GM10248 (cell line): ENCODE data around the gene ZNF568.

Experiments
- CTCF ChIA-PET: fragments of 300-600 bp; sonication (Branson Sonifier 250); formaldehyde crosslinking; extraction: SDS; loops from one replicate; lab custom pipeline; 2021; ENCODE audit warnings: antibody characterized with exemption; lab: Yijun Ruan, JAX
- POLR2A ChIA-PET: fragments of 350-650 bp; sonication (Branson Sonifier 250); formaldehyde crosslinking; extraction: SDS; loops from one replicate; lab custom pipeline; 2020; ENCODE audit warnings: antibody characterized with exemption; lab: Yijun Ruan, JAX
- DNase-seq: peaks from one replicate; pipeline ENCODE4 v3.0.0; 2012; ENCODE audit errors: extremely low spot score
- TF ChIP-seq, protein P1 (sequence below): IDR thresholded peaks from 2 replicates; pipeline ENCODE4 v1.5.1; 2012; ENCODE audit warnings: mild to moderate bottlenecking, low read depth; ENCODE audit errors: extremely low read depth, missing control alignments, control extremely low read depth

Gene ZNF568

DNA sequence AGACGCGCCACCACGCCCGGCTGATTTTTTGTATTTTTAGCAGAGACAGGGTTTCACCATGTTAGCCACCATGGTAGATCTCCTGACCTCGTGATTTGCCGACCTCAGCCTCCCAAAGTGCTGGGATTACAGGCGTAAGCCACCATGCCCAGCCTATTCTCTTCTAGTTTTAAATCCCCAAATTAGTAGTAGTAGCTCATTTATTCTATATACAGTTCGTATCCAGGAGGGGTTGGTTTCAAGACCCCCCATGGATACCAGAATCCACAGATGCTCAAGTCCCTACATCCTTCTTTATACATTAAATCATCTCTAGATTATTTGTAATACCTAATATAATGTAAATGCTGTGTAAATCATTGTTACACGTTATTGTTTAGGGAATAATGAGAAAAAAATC lies 2.0 kb downstream of the ZNF568 start:
- POLR2A ChIA-PET: no interaction called here
- no peak for DNase-seq
- TF ChIP-seq, protein P1, sequence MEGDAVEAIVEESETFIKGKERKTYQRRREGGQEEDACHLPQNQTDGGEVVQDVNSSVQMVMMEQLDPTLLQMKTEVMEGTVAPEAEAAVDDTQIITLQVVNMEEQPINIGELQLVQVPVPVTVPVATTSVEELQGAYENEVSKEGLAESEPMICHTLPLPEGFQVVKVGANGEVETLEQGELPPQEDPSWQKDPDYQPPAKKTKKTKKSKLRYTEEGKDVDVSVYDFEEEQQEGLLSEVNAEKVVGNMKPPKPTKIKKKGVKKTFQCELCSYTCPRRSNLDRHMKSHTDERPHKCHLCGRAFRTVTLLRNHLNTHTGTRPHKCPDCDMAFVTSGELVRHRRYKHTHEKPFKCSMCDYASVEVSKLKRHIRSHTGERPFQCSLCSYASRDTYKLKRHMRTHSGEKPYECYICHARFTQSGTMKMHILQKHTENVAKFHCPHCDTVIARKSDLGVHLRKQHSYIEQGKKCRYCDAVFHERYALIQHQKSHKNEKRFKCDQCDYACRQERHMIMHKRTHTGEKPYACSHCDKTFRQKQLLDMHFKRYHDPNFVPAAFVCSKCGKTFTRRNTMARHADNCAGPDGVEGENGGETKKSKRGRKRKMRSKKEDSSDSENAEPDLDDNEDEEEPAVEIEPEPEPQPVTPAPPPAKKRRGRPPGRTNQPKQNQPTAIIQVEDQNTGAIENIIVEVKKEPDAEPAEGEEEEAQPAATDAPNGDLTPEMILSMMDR: no peak
- CTCF ChIA-PET: no interaction called here

DNA sequence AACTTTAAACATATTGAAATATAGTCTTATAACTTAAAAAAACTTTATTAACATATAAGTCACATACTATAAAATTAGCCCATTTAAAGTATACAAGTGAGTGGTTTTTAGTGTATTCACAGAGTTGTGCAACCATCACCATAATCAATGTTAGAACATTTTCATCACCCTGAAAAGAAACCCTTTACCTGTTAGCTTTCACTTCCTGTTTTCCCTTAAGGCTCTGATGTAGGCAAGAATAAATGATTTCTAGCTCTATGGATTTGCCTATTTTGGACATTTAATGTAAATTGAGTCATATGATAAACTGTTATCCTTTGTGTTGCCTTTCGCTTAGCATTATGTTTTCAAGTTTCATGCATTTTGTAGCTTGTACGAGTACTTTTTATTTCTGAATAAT lies 15.6 kb downstream of the ZNF568 start:
- TF ChIP-seq, protein P1: no peak
- ChIA-PET CTCF (interaction anchor here (1.2 kb wide), 1 partner anchor 9 kb away, joined by 3 read pairs; no protein-coding TSS in a partner anchor), POLR2A (no interaction called here)
- DNase-seq: no peak

DNA sequence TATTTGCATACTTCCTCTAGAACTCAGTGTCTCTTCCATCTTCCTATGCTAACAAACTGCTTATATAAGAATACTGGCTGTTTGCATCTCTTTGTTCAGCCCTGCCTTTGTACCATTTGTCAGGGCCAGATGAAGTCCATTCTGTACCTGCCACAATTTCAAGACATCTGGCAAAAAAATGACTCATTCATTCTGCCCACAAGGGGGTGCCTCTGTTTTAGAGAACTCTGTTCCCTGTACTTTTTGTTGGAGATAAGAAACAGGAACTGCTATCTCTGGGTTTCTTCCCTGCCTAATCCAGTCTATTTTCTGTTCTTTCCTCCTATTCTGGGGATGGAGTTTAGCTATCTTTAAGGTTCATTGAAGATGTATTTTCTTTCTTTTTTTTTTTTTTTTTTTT lies 23.0 kb downstream of the ZNF568 start:
- CTCF ChIA-PET: no interaction called here
- DNase-seq: no peak

DNA sequence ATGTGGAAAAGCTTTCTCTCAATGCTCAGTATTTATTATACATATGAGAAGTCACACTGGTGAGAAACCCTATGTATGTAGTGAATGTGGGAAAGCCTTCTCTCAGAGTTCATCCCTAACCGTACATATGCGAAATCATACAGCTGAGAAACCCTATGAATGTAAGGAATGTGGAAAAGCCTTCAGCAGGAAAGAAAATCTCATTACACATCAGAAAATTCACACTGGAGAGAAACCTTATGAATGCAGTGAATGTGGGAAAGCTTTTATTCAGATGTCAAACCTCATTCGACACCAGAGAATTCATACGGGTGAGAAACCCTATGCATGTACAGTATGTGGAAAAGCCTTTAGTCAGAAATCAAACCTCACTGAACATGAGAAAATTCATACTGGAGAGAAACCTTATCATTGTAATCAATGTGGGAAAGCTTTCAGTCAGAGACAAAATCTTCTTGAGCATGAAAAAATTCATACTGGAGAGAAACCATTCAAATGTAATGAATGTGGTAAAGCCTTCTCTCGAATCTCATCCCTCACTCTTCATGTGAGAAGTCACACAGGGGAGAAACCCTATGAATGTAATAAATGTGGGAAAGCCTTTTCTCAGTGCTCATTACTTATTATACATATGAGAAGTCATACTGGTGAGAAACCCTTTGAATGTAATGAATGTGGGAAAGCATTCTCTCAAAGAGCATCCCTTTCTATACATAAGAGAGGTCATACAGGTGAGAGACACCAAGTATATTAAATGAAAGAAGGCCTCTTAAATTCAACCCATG lies 34.4 kb downstream of the ZNF568 start:
- ChIA-PET POLR2A (no interaction called here), CTCF (no interaction called here)
- DNase-seq: no peak
- TF ChIP-seq, protein P1: no peak

More for the DNA sequence above, 23.0 kb downstream of the ZNF568 start:
- POLR2A ChIA-PET: no interaction called here
- TF ChIP-seq, protein P1: no peak

DNA sequence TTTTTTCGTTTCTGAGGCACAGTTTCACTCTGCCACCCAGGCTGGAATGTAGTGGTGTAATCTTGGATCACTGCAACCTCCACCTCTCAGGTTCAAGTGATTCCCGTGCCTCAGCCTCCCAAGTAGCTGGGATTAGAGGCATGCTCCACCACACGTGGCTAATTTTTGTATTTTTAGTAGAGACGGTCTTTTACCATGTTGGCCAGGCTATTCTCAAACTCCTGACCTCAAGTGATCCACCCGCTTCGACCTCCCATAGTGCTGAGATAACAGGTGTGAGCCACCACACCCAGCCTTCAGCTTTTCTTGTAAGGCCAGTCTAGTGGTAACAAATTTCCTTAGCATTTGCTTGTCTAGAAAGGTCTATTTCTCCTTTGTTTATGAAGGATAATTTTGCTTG lies 46.2 kb downstream of the ZNF568 start:
- ChIA-PET CTCF (no interaction called here), POLR2A (no interaction called here)
- TF ChIP-seq, protein P1: no peak
- DNase-seq: no peak

DNA sequence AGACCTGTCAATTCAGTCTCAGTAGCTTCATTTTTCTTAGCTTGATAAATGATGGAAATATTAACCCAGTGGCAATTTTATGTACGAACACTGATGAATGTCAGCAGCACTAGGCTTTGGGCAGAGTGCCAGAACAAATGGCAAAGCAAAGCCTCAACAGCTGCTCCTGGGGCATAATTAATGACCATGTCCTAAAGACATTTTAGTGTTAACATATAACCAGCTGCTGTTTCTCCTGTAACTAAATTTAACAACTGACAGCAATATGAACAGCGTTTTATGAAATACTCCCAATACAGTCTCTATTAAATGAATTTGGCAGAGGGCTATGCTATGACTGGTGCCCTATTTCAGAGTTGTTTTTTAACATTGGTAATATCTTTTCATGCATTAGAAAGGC lies 47.1 kb downstream of the ZNF568 start:
- DNase-seq: no peak
- ChIA-PET CTCF (interaction anchor here (0.7 kb wide), 1 partner anchor 20 kb away, joined by 3 read pairs; no protein-coding TSS in a partner anchor), POLR2A (no interaction called here)
- TF ChIP-seq, protein P1: no peak
